K562 (cell line): Measurements from ENCODE around the gene EXOC4.

Experiments used
- ETS2 ChIP-seq: IDR thresholded peaks from 2 replicates; pipeline ENCODE4 v1.6.1; 2016; ENCODE audit warnings: borderline replicate concordance, missing genetic modification characterization, mild to moderate bottlenecking, moderate library complexity, missing compliant biosample characterization; ENCODE audit not compliant: poor library complexity, severe bottlenecking
- EZH2 ChIP-seq: IDR thresholded peaks from 2 replicates; pipeline ENCODE4 v1.6.1; 2012; ENCODE audit warnings: low read depth, mild to moderate bottlenecking, inconsistent platforms, low read length, borderline replicate concordance
- HBP1 ChIP-seq: fragments of 450-650 bp; formaldehyde crosslinking; IDR thresholded peaks from 2 replicates; pipeline ENCODE4 v1.4.0; 2022; ENCODE audit warnings: missing genetic modification characterization
- POLR2AphosphoS5 ChIP-seq: IDR thresholded peaks from 2 replicates; pipeline ENCODE4 v1.6.1; 2011; ENCODE audit warnings: mild to moderate bottlenecking, low read depth, low read length, moderate library complexity; ENCODE audit not compliant: control insufficient read depth, insufficient read depth
- TAF7 ChIP-seq: fragments of 450-650 bp; IDR thresholded peaks from 2 replicates; pipeline ENCODE4 v1.6.1; 2016; ENCODE audit warnings: missing genetic modification characterization, missing compliant biosample characterization

GRCh38 chr7:133550145-133550544, 297.3 kb downstream of the EXOC4 start:
- no peak for TF ChIP-seq TAF7
- no peak for TF ChIP-seq ETS2 (tag)
- no peak for TF ChIP-seq EZH2
- no peak for TF ChIP-seq POLR2AphosphoS5
- TF ChIP-seq HBP1 (CRISPR knock-in tag) = no peak
